SK-N-MC (cell line): ENCODE results near the gene KIAA1217.

Experiments
- EZH2 ChIP-seq: fragments of 200-600 bp; sonication (generic); IDR thresholded peaks from one replicate; pipeline ENCODE4 v1.6.1; 2017; ENCODE audit warnings: antibody characterized with exemption
- FOXP2 ChIP-seq: optimal IDR thresholded peaks from 2 replicates; pipeline ENCODE3; 2011; ENCODE audit warnings: mild to moderate bottlenecking, moderate library complexity; ENCODE audit not compliant: insufficient read depth; ENCODE audit errors: extremely low read length, control extremely low read depth
- POLR2AphosphoS5 ChIP-seq: IDR thresholded peaks from 2 replicates; pipeline ENCODE4 v1.6.1; 2012; ENCODE audit warnings: mild to moderate bottlenecking, low read depth, low read length, borderline replicate concordance

- TF ChIP-seq POLR2AphosphoS5 (no peak), EZH2 (no peak), FOXP2 (no peak)
Measured at GRCh38 chr10:24418532-24418931, 209.6 kb downstream of the KIAA1217 start.
